GM10847 (cell line): ENCODE results near the gene ZNF423.

Source experiments
- POLR2A ChIP-seq: IDR thresholded peaks from 2 replicates; pipeline ENCODE4 v1.6.1; 2011; ENCODE audit not compliant: insufficient read length; ENCODE audit errors: extremely low read depth

Gene ZNF423

GRCh38 chr16:49856672-49857330 lies 889 bp upstream of the ZNF423 start:
- TF ChIP-seq POLR2A = no peak

GRCh38 chr16:49855280-49855821 lies 561 bp downstream of the ZNF423 start:
- TF ChIP-seq POLR2A = no peak

- TF ChIP-seq POLR2A = no peak
These were observed 1.1 kb downstream of the ZNF423 start for GRCh38 chr16:49854796-49855203.

- no peak for TF ChIP-seq POLR2A
These were observed 1.6 kb downstream of the ZNF423 start for GRCh38 chr16:49854188-49854795.

- no peak for TF ChIP-seq POLR2A
These were observed 3.6 kb downstream of the ZNF423 start for GRCh38 chr16:49852279-49852678.

- TF ChIP-seq POLR2A = no peak
These were observed 4.5 kb downstream of the ZNF423 start for GRCh38 chr16:49851468-49851787.

GRCh38 chr16:49850558-49851467 lies 5.1 kb downstream of the ZNF423 start:
- TF ChIP-seq POLR2A = no peak

- no peak for TF ChIP-seq POLR2A
These were observed 6.2 kb downstream of the ZNF423 start for GRCh38 chr16:49849754-49850108.

GRCh38 chr16:49849037-49849753 lies 6.7 kb downstream of the ZNF423 start:
- TF ChIP-seq POLR2A = no peak

GRCh38 chr16:49848530-49848929 lies 7.4 kb downstream of the ZNF423 start:
- no peak for TF ChIP-seq POLR2A

GRCh38 chr16:49846800-49847199 lies 9.1 kb downstream of the ZNF423 start:
- no peak for TF ChIP-seq POLR2A

GRCh38 chr16:49844359-49844758 lies 11.6 kb downstream of the ZNF423 start:
- TF ChIP-seq POLR2A = no peak

GRCh38 chr16:49843758-49844157 lies 12.2 kb downstream of the ZNF423 start:
- no peak for TF ChIP-seq POLR2A

- no peak for TF ChIP-seq POLR2A
These were observed 12.9 kb downstream of the ZNF423 start for GRCh38 chr16:49842972-49843371.
